Stimulated activated CD8-positive, alpha-beta memory T cell treated with anti-CD3 and anti-CD28 coated beads, Interleukin-12 subunit alpha, Interleukin-12 subunit beta, amount 100 ng/mL, for 4 hours (primary cell): ENCODE data around the gene TUB.

Experiments used
- DNase-seq: peaks from one replicate; pipeline ENCODE4 v3.0.0-alpha.2; 2020; ENCODE audit warnings: low read depth

TUB gene

GRCh38 chr11:8069771-8070170 lies 11.2 kb upstream of the TUB start:
- DNase-seq = no peak

- DNase-seq = no peak
Measured at GRCh38 chr11:8070417-8071115, 10.4 kb upstream of the TUB start.

GRCh38 chr11:8071616-8072581 lies 9.1 kb upstream of the TUB start:
- no peak for DNase-seq

GRCh38 chr11:8075119-8075726 lies 5.8 kb upstream of the TUB start:
- no peak for DNase-seq

GRCh38 chr11:8079111-8079675 lies 1.8 kb upstream of the TUB start:
- no peak for DNase-seq

GRCh38 chr11:8080069-8080670 lies 841 bp upstream of the TUB start:
- no peak for DNase-seq

GRCh38 chr11:8081591-8082250 lies 710 bp downstream of the TUB start:
- no peak for DNase-seq

GRCh38 chr11:8082391-8083087 lies 1.5 kb downstream of the TUB start:
- DNase-seq = no peak

- no peak for DNase-seq
Measured at GRCh38 chr11:8083088-8083395, 2.0 kb downstream of the TUB start.

- no peak for DNase-seq
Measured at GRCh38 chr11:8083871-8084281, 2.9 kb downstream of the TUB start.

- no peak for DNase-seq
Measured at GRCh38 chr11:8084352-8084751, 3.3 kb downstream of the TUB start.

- DNase-seq = no peak
Measured at GRCh38 chr11:8085011-8085645, 4.1 kb downstream of the TUB start.

- no peak for DNase-seq
Measured at GRCh38 chr11:8086001-8086479, 5.0 kb downstream of the TUB start.

GRCh38 chr11:8086571-8086970 lies 5.6 kb downstream of the TUB start:
- no peak for DNase-seq

GRCh38 chr11:8087185-8087584 lies 6.2 kb downstream of the TUB start:
- DNase-seq = no peak

GRCh38 chr11:8087756-8088155 lies 6.7 kb downstream of the TUB start:
- DNase-seq = no peak

- no peak for DNase-seq
Measured at GRCh38 chr11:8089791-8090510, 8.9 kb downstream of the TUB start.

GRCh38 chr11:8090756-8091155 lies 9.7 kb downstream of the TUB start:
- DNase-seq = no peak

GRCh38 chr11:8091721-8092120 lies 10.7 kb downstream of the TUB start:
- no peak for DNase-seq
